SK-N-MC (cell line): ENCODE measurements around the gene RPL6.
A peak's percentile ranks its signal among the peaks of the same experiment; 100 is the strongest.
"Not testable (repeated sequence)": the region's sequence is repeated elsewhere in the genome, so short reads cannot be mapped to it uniquely, and the experiment has no call there.

Experiments used
- DNase-seq: peaks from one replicate; pipeline ENCODE4 v3.0.0-alpha.2; 2011; ENCODE audit warnings: low read depth, low spot score
- H3K27ac ChIP-seq: fragments of 200-600 bp; sonication (generic); 2 replicates; pipeline ENCODE4 v1.5.1; 2016; ENCODE audit warnings: mixed run types
- H3K36me3 ChIP-seq: fragments of 200-600 bp; sonication (generic); 2 replicates; pipeline ENCODE4 v1.6.1; 2017; ENCODE audit warnings: antibody characterized with exemption, low read length, mixed read lengths; ENCODE audit not compliant: insufficient read depth
- H3K4me3 ChIP-seq: fragments of 200-600 bp; sonication (generic); 2 replicates; pipeline ENCODE4 v1.5.1; 2016
- H3K9ac ChIP-seq: fragments of 200-600 bp; sonication (generic); 2 replicates; pipeline ENCODE4 v1.8.0; 2017; ENCODE audit warnings: mixed run types, mixed read lengths; ENCODE audit not compliant: insufficient read length
- H3K9me3 ChIP-seq: fragments of 200-600 bp; sonication (generic); 2 replicates; pipeline ENCODE4 v1.6.1; 2017; ENCODE audit warnings: low read depth, mild to moderate bottlenecking, antibody characterized with exemption, low read length, moderate library complexity, mixed read lengths
- EZH2 ChIP-seq: fragments of 200-600 bp; sonication (generic); IDR thresholded peaks from one replicate; pipeline ENCODE4 v1.6.1; 2017; ENCODE audit warnings: antibody characterized with exemption
- FOXP2 ChIP-seq: optimal IDR thresholded peaks from 2 replicates; pipeline ENCODE3; 2011; ENCODE audit warnings: mild to moderate bottlenecking, moderate library complexity; ENCODE audit not compliant: insufficient read depth; ENCODE audit errors: extremely low read length, control extremely low read depth
- POLR2AphosphoS5 ChIP-seq: IDR thresholded peaks from 2 replicates; pipeline ENCODE4 v1.6.1; 2012; ENCODE audit warnings: mild to moderate bottlenecking, low read depth, low read length, borderline replicate concordance

Gene RPL6

GRCh38 chr12:112443916-112444315 is 34.5 kb upstream of the RPL6 start:
- H3K9me3 ChIP-seq = no peaks in the 10 kb centered on the region
- DNase-seq = no peak
- TF ChIP-seq EZH2 (no peak), POLR2AphosphoS5 (no peak), FOXP2 (no peak)
- H3K9ac ChIP-seq = no peak overlapping the region
- H3K27ac ChIP-seq = no peak overlapping the region
- peaks cover 17% of the 10 kb centered on the region; the same call in 1 of the 2 replicates for H3K36me3 ChIP-seq
- no peak overlapping the region for H3K4me3 ChIP-seq

- H3K9ac ChIP-seq, H3K36me3 ChIP-seq, H3K9me3 ChIP-seq, H3K27ac ChIP-seq, H3K4me3 ChIP-seq, DNase-seq: not testable (repeated sequence)
Measured at GRCh38 chr12:112440653-112441052, 31.2 kb upstream of the RPL6 start.

- H3K27ac ChIP-seq = no peak overlapping the region; the same call in 1 of the 2 replicates
- no peak for DNase-seq
- H3K9me3 ChIP-seq = no peaks in the 10 kb centered on the region
- no peak overlapping the region for H3K4me3 ChIP-seq
- H3K9ac ChIP-seq = no peak overlapping the region
- TF ChIP-seq FOXP2 = no peak
- TF ChIP-seq POLR2AphosphoS5 = no peak
- no peak for TF ChIP-seq EZH2
- H3K36me3 ChIP-seq = peaks cover 3% of the 10 kb centered on the region; the same call in 1 of the 2 replicates
Measured at GRCh38 chr12:112439769-112440168, 30.4 kb upstream of the RPL6 start.

GRCh38 chr12:112438645-112439044 is 29.2 kb upstream of the RPL6 start:
- H3K9me3 ChIP-seq, DNase-seq, H3K4me3 ChIP-seq, H3K36me3 ChIP-seq, H3K27ac ChIP-seq, H3K9ac ChIP-seq: not testable (repeated sequence)

- no peaks in the 10 kb centered on the region for H3K9me3 ChIP-seq
- peaks cover 8% of the 10 kb centered on the region; the same call in 1 of the 2 replicates for H3K36me3 ChIP-seq
- H3K27ac ChIP-seq = no peak overlapping the region
- TF ChIP-seq POLR2AphosphoS5 (no peak), EZH2 (no peak), FOXP2 (no peak)
- no peak for DNase-seq
- no peak overlapping the region for H3K9ac ChIP-seq
- H3K4me3 ChIP-seq = no peak overlapping the region
Measured at GRCh38 chr12:112433551-112433950, 24.1 kb upstream of the RPL6 start.

- H3K9ac ChIP-seq = no peak overlapping the region
- TF ChIP-seq POLR2AphosphoS5 = no peak
- no peak for TF ChIP-seq EZH2
- no peak for TF ChIP-seq FOXP2
- peak overlapping the region; percentile 33; the same call in 1 of the 2 replicates for H3K27ac ChIP-seq
Measured at GRCh38 chr12:112431965-112432364, 22.6 kb upstream of the RPL6 start.

GRCh38 chr12:112430929-112431328 is 21.5 kb upstream of the RPL6 start:
- TF ChIP-seq FOXP2 (no peak), POLR2AphosphoS5 (no peak), EZH2 (no peak)
- Histone ChIP-seq H3K9me3 (no peaks in the 10 kb centered on the region), H3K27ac (no peak overlapping the region), H3K9ac (no peak overlapping the region), H3K4me3 (no peak overlapping the region), H3K36me3 (peaks cover 11% of the 10 kb centered on the region)
- DNase-seq = no peak

More at GRCh38 chr12:112431965-112432364, 22.6 kb upstream of the RPL6 start:
- H3K36me3 ChIP-seq = peaks cover 8% of the 10 kb centered on the region; the same call in 1 of the 2 replicates
- H3K4me3 ChIP-seq = no peak overlapping the region
- H3K9me3 ChIP-seq = no peaks in the 10 kb centered on the region
- DNase-seq = no peak

- no peak overlapping the region for H3K27ac ChIP-seq
- DNase-seq = no peak
- H3K4me3 ChIP-seq = no peak overlapping the region
- H3K9me3 ChIP-seq = no peaks in the 10 kb centered on the region
- peaks cover 14% of the 10 kb centered on the region for H3K36me3 ChIP-seq
- TF ChIP-seq POLR2AphosphoS5 (no peak), EZH2 (no peak), FOXP2 (no peak)
- no peak overlapping the region for H3K9ac ChIP-seq
Measured at GRCh38 chr12:112427760-112428159, 18.4 kb upstream of the RPL6 start.

- no peaks in the 10 kb centered on the region for H3K9me3 ChIP-seq
- H3K4me3 ChIP-seq = no peak overlapping the region
- H3K36me3 ChIP-seq = peaks cover 16% of the 10 kb centered on the region
- TF ChIP-seq POLR2AphosphoS5 (no peak), FOXP2 (no peak), EZH2 (no peak)
- no peak for DNase-seq
- no peak overlapping the region for H3K9ac ChIP-seq
- H3K27ac ChIP-seq = no peak overlapping the region
Measured at GRCh38 chr12:112425582-112426382, 16.4 kb upstream of the RPL6 start.
